Right cardiac atrium (tissue), 5 donors: ENCODE results near the gene RASGRP2. TPM values are rescaled to one million over a fixed set of nuclear protein-coding genes. Genes with fewer than 3 reads are reported as not detected.

ENCODE experiments used
- ATAC-seq, 2 donors: fragments of 200-7000 bp; cut with Tn5 transposase; one replicate each; pipeline versions ENCODE4 v1.8.0 to v1.9.1; 2020; ENCODE audit warnings: moderate library complexity in 2 of 2, mild to moderate bottlenecking in 1 of 2
- DNase-seq, 3 donors: peaks; one replicate each; pipeline ENCODE4 v3.0.0-alpha.2; 2020
- H3K27ac ChIP-seq: one replicate; pipeline ENCODE4 v1.5.1; 2013; ENCODE audit warnings: mild to moderate bottlenecking, low read length, control low read depth, moderate library complexity
- H3K27me3 ChIP-seq: one replicate; pipeline ENCODE4 v1.6.1; 2013; ENCODE audit not compliant: control insufficient read depth, insufficient read depth
- H3K4me1 ChIP-seq: one replicate; pipeline ENCODE4 v1.6.1; 2013; ENCODE audit warnings: low read length; ENCODE audit not compliant: control insufficient read depth, insufficient read depth
- H3K4me3 ChIP-seq: one replicate; pipeline ENCODE4 v1.5.1; 2013; ENCODE audit warnings: low read length, control low read depth
- H3K9me3 ChIP-seq: one replicate; pipeline ENCODE4 v1.6.1; 2013; ENCODE audit warnings: low read length; ENCODE audit not compliant: control insufficient read depth
- WGBS: extraction: QIAGEN DNeasy Blood & Tissue Kit; methylation state at CpG from one replicate; pipeline ENCODE4 v1.1.7; 2013; 5-methylcytosine and 5-hydroxymethylcytosine counted together
- intact Hi-C, 4 donors: fragments of 100-400 bp; cut with DNase I; formaldehyde crosslinking; loops; one replicate each; pipeline versions ENCODE4 v1.11.0 to v1.14.0; 2022 to 2023
- polyA plus RNA-seq: library from polyadenylated mRNA; stranded (reverse); fragments of 200-250 nt; gene quantifications from one replicate; pipeline ENCODE4 v1.2.3, GENCODE V29; 2013
- total RNA-seq, 4 donors: library from RNA; stranded (reverse); fragmentation: NEBNext Ultra II Directional; extraction: Animal tissue kit (Norgen Biotek cat#: 25700); gene quantifications; one replicate each; pipeline ENCODE4 v1.2.1, GENCODE V29; 2021
- donor health status: healthy with polysubstance abuse.
- donor health status: DM: no; HTN: yes; CAD: no.
- donor health status: DM: no; HTN: no; CAD: no.
- donor health status: DM: no; HTN: yes; CAD: no; lungs with severe emphysema.
- donor health status: DM: yes; HTN: yes; CAD: no.

Gene RASGRP2
- total and polyA plus RNA-seq, 5 donors = 25.5 to 69.6 (median 35.2) TPM

DNA sequence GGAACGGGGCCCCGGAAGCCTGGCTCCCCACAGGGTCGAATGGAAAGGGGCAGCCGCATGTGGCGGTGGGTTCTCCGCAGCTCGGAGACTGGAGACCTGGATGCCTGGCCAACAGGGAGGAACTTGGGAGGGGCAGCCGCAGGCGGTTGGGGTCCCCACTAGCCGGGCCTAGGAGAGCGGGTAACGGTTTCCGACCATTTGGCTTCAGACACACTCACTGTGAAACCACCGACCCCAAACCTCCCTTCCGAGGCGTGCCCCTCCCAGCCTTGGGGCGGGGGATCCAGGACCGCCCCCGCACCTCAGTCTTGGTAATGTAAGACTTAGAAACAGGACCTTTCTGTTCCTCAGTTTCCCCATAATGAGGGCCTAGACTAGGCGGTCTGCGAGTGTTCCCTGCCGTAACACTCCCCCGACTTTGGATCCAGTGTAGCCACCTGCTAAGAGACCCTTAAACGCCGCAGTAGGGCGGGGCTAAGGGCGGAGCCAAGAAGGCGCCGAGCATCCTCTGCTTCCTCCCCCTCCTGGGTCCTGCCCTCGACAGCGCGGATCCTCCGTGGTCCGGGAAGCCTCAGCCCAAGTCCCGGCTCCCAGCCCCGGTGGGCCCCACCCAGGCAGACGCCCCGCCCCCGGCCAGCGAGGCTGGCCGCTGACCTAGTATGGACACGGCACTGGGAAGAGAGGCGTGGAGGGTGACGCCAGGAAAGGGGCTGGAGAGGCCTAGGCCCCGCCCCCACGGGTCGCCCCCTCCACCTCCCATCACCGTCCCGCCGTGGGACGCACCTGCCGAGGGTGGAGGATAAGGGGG is 1.8 kb upstream of the RASGRP2 start:
- intact Hi-C loops = no loop called here
- Histone ChIP-seq H3K4me1 (no peaks in the 10 kb centered on the region), H3K9me3 (no peaks in the 10 kb centered on the region), H3K27ac (peak overlapping the region; percentile 91), H3K4me3 (peak overlapping the region; percentile 77), H3K27me3 (no peaks in the 10 kb centered on the region)
- peak; percentile 94 to 98 (median 96) for DNase-seq
- ATAC-seq = peak; percentile 84 to 87
- WGBS = 1% methylated on average over 52 of the region's 52 CpGs

DNA sequence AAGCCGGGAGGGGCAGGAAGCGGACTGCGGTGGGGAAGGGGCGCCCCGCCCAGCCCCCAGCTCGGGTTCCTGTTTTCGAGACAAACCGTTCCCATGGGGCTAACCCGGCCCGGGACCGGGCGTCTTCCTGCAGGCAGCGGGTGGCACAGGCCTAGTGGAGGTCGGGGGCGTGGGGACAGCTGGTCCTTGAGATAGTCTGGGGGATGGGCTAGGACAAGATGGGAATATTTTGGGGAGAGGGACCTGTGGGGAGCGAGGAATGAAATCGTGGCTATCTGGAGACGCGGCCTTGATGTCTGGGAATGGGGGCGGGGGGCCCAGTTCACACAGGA is 1.2 kb upstream of the RASGRP2 start:
- Histone ChIP-seq H3K27me3 (no peaks in the 10 kb centered on the region), H3K4me1 (no peaks in the 10 kb centered on the region), H3K4me3 (peak overlapping the region; percentile 77), H3K9me3 (no peaks in the 10 kb centered on the region), H3K27ac (peak overlapping the region; percentile 91)
- 2% methylated on average over 20 of the region's 20 CpGs for WGBS
- DNase-seq = peak; percentile 85 to 94 (median 93)
- ATAC-seq = peak; percentile 4 to 17
- intact Hi-C loops = no loop called here

DNA sequence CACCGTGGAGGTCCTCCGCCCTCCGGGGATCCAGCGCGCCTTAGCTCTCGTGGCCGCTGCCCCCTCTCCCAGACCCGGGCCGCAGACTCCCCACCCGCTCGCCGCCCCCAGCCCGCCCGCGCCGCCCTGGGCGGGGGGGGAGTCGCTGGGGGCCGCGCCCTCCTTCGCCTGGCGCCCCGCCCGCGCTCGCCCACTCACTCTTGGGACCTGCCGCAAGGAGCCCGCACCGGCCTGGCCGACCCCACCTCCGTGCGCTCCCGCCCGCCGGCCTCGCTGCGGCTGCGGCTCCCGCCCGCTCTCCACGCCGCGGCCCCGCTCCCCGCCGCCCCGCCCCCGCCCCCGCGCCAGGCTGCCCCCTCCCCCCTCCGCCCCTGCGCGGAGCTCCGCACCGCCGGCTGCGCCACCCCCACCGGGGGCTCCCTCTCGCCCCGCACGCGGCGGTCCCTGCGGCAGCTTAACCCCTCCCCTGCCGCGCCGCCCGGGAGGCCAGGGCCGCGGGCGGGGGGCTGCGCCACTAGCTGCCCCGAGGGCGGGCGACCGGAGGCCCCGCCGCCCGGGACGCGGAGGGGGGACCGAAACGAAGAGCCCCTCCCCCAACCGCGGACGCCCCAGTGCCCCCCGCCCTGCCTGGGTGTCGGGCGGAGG is 724 bp upstream of the RASGRP2 start:
- Histone ChIP-seq H3K27ac (peak overlapping the region; percentile 91), H3K4me3 (peak overlapping the region; percentile 77), H3K4me1 (no peaks in the 10 kb centered on the region), H3K9me3 (no peaks in the 10 kb centered on the region), H3K27me3 (no peaks in the 10 kb centered on the region)
- ATAC-seq (no peak), DNase-seq (peak in 2 of 3 donors; percentile 71 to 74)
- intact Hi-C loops = no loop called here
- under 1% methylated on average over 87 of the region's 89 CpGs for WGBS

DNA sequence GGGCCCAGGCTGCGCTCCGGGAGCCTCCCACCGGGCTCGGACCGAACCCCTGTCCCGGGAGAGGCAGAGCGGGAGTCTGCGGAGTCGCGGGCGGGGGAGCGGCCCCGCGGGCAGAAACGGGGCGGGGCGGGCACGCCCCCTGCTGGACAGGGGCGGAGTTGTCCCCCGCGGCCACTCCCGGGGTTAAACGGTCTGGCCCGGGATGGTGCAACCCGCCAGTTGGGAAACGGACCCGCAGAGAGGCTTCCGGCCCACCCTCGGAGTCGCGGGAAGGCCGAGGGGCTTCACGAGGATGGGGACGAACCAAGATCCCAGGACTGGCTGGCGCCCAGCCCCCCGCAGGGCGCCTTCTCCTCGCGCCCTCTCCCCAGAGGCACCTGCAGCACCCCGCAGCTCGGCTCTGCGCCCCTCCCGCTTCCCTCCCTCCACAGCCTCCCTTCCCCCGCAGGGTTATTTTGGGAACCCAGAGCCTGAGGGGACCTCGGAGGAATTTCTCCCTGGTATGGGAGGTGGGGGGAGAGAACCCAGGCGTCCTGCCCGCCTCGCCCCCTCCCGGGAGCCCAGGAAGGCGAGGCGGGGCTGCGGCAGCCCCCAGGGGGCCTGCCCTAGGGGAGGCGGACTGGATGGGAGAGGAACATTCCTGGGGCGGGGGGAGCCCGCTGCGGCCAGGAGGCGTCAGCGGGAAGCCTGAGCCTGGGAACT is 902 bp downstream of the RASGRP2 start:
- H3K27ac ChIP-seq = peak overlapping the region; percentile 27
- H3K4me1 ChIP-seq = no peaks in the 10 kb centered on the region
- H3K4me3 ChIP-seq = peak overlapping the region; percentile 77
- ATAC-seq (peak; percentile 45 to 52), DNase-seq (peak; percentile 84 to 94 (median 91))
- no peaks in the 10 kb centered on the region for H3K9me3 ChIP-seq
- intact Hi-C loops = no loop called here
- WGBS = under 1% methylated on average over 58 of the region's 58 CpGs
- no peaks in the 10 kb centered on the region for H3K27me3 ChIP-seq

DNA sequence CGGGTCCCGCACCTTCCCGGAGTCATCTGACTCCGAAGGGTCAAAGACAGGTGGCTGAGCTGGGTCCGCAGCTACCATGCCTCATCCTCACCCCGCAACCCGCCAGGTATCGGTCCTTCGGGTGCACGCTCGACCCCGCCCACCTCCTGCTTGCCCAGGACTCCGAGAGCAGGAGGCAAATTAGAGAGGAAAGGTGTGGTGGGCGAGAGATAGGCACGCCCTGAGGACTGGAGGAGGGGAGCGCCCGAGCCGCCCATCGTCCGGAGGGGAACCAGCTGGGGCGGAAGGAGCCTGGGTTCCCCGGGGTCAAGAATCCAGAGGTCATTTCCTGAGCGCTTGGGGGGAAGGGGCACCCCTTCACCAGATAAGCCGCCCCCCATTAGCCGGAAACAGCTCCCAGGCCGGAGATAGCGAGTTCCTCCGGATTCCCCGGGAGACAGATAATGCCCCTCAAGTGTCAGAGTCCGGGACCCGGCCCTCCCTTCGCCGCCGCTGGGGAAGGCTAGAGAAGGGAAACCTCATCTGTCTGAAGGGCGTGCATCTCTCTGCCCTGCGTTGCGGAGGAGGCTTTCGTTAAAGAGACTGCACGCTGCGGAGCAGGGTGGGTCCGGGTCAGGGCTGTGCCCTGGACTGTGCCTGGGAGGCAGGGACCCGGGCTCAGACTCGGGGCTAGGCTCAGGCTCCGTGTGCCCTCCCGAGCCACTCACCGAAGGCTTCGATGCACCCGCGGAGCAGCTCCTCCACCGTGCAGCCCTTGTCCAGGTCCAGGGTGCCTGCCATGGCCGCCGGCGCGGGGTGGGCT is 1.7 kb downstream of the RASGRP2 start:
- ATAC-seq (peak in 1 of 2 donors; percentile 3), DNase-seq (peak in 2 of 3 donors; percentile 68 to 81)
- Histone ChIP-seq H3K4me3 (peak overlapping the region; percentile 77), H3K4me1 (no peaks in the 10 kb centered on the region), H3K27me3 (no peaks in the 10 kb centered on the region), H3K9me3 (no peaks in the 10 kb centered on the region), H3K27ac (no peak overlapping the region)
- intact Hi-C loops = no loop called here
- WGBS = 12% methylated on average over 54 of the region's 54 CpGs

DNA sequence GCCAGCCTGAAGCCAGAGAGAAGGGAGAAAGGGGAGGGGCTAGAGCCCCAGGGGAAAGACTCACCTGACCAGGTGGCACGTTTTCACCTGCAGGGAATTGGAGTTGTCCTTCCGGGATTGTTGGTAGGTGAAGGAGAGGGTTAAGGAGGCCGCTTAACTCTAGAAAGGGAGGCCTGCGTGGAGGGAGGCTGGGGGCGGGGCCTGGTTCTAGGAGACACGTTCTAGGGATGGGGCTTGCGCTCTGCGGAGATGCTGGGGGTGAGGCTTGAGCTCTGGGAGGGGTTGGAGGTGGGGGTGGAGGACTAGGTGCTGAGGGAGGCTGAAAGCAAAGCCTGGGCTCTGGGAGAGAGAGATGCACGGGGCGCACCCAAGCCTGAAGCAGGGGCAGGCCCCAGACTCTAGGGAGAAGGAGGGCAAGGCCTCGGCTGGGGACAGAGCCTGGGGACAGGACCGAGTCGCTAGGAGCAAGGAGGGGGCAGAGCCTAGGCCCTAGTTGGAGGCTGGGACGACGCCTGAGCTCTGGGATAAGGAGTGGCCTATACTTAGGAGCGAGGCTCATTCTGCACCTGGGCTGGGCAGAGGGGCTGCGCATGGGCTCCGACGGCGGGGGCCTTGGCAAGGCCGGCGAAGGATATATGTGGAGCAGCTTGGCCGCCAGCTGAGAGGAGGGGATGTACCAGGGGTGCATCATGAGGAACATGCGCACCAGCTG is 2.4 kb downstream of the RASGRP2 start:
- H3K9me3 ChIP-seq = no peaks in the 10 kb centered on the region
- H3K4me1 ChIP-seq = no peaks in the 10 kb centered on the region
- H3K4me3 ChIP-seq = no peak overlapping the region
- ATAC-seq (no peak), DNase-seq (peak in 2 of 3 donors; percentile 71 to 75)
- H3K27ac ChIP-seq = no peak overlapping the region
- intact Hi-C loops = no loop called here
- WGBS = 60% methylated on average over 24 of the region's 24 CpGs
- H3K27me3 ChIP-seq = no peaks in the 10 kb centered on the region

DNA sequence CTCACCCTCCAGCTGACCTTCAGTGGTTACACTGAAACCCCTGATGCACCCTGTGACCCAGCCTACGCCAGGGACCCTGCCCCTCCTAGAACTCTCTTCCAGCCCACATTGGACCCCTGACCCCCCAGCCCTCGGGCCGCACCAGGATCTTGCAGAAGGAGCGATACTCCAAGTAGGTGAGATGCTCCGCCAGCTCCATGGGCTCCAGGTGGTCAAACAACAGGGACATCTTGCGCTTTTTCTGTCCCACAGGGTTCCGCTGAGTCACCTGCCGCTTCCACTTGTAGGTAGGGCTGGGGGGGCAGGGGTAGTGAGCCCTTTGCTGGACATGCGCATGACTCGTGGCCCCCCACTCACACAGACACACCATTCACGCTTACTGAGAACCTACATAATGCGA is 4.1 kb downstream of the RASGRP2 start:
- 93% methylated on average over 12 of the region's 12 CpGs for WGBS
- Histone ChIP-seq H3K27ac (no peak overlapping the region), H3K4me1 (no peaks in the 10 kb centered on the region), H3K9me3 (no peaks in the 10 kb centered on the region), H3K4me3 (no peak overlapping the region), H3K27me3 (no peaks in the 10 kb centered on the region)
- intact Hi-C loops = no loop called here
- ATAC-seq = no peak
- peak in 2 of 3 donors; percentile 21 to 57 for DNase-seq

DNA sequence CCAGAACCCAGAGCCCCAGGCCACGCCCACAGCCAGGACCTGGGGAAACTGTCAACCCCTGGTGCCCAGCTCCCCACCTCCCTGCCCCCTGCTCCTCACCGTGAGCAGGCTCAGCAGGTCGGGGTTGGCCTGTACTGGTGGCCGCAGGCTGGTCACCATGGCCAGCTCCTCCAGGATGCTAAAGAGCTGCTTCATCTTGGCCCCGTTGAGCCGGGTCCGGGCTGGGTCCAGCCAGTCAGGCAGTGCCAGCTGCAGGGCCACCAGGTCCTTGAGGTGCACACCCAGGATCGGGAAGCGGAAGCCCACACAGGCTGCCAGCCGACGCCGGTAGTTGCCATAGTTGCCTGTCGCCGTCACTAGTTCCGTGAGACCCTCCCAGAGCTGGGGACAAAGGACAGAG is 7.3 kb downstream of the RASGRP2 start:
- intact Hi-C loops = no loop called here
- H3K27ac ChIP-seq = no peak overlapping the region
- no peaks in the 10 kb centered on the region for H3K27me3 ChIP-seq
- no peaks in the 10 kb centered on the region for H3K9me3 ChIP-seq
- 96% methylated on average over 15 of the region's 15 CpGs for WGBS
- H3K4me3 ChIP-seq = no peak overlapping the region
- H3K4me1 ChIP-seq = no peaks in the 10 kb centered on the region
- no peak for ATAC-seq
- DNase-seq = no peak

DNA sequence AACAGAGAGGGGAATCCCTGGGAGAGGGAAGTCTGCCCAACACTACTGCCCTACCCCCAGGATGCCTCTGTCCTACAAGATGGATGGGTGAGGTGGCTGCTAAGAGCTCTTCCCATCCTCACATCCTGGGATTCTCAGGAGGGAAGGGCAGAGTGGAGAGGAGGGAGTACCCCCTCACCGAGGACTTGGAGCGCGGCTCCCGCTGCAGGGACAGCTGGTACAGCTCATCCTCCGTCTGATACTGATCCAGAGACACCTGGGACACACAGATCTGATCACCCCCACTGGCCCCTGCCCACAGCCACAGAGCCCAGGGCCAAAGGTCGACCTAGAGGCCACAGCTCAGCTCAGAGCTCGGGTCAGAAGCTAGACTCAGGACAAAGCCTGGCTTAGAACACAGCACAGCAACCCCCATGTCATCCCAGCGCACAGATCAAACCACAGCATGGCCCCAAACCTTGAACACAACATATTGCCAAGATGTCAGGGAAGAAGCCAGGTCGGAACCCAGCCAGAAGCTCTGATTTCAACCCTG is 8.2 kb downstream of the RASGRP2 start:
- ATAC-seq (peak; percentile 5 to 15), DNase-seq (peak in 1 of 3 donors; percentile 49)

More for the DNA sequence above, 8.2 kb downstream of the RASGRP2 start:
- intact Hi-C loops = no loop called here
- Histone ChIP-seq H3K4me1 (no peaks in the 10 kb centered on the region), H3K27me3 (no peaks in the 10 kb centered on the region), H3K27ac (no peak overlapping the region), H3K9me3 (no peaks in the 10 kb centered on the region), H3K4me3 (no peak overlapping the region)
- WGBS = 87% methylated on average over 9 of the region's 9 CpGs
